Gastrocnemius medialis (tissue), 4 donors: Measurements from ENCODE around the gene SRBD1. TPM values are rescaled to one million over a fixed set of nuclear protein-coding genes. Genes with fewer than 3 reads are reported as not detected.

ENCODE experiments used
- ATAC-seq, 2 donors: fragments of 150-250 bp; one replicate each; pipeline ENCODE4 v1.9.1; 2016
- DNase-seq, 2 donors: peaks; one replicate each; pipeline ENCODE4 v3.0.0-alpha.2; 2019
- H3K27ac ChIP-seq, 4 donors: fragments of 200-600 bp; sonication (generic); 1 replicate in 1 of 4; 2 replicates in 3 of 4; pipeline ENCODE4 v1.5.1; 2016 to 2018; ENCODE audit warnings: mild to moderate bottlenecking in 2 of 4, moderate library complexity in 1 of 4
- H3K27me3 ChIP-seq, 3 donors: fragments of 200-600 bp; sonication (generic) in 2 of 3; 1 replicate in 1 of 3; 2 replicates in 2 of 3; pipeline versions ENCODE4 v1.5.1 to v1.6.0; 2016 to 2019; ENCODE audit warnings: mild to moderate bottlenecking in 1 of 3, moderate library complexity in 1 of 3
- H3K36me3 ChIP-seq, 2 donors: fragments of 200-600 bp; sonication (generic) in 1 of 2; one replicate each; pipeline ENCODE4 v1.5.1; 2017 to 2018
- H3K4me1 ChIP-seq, 2 donors: fragments of 200-600 bp; sonication (generic) in 1 of 2; one replicate each; pipeline ENCODE4 v1.5.1; 2016 to 2017; ENCODE audit warnings: mild to moderate bottlenecking in 2 of 2
- H3K4me3 ChIP-seq, 4 donors: fragments of 200-600 bp; sonication (generic) in 3 of 4; 1 replicate in 1 of 4; 2 replicates in 3 of 4; pipeline ENCODE4 v1.5.1; 2016 to 2019; ENCODE audit warnings: mild to moderate bottlenecking in 2 of 4
- H3K9me3 ChIP-seq, 3 donors: fragments of 200-600 bp; sonication (generic) in 2 of 3; 1 replicate in 1 of 3; 2 replicates in 2 of 3; pipeline ENCODE4 v1.5.1; 2016 to 2019
- POLR2A ChIP-seq, 2 donors: fragments of 450-650 bp; IDR thresholded peaks; one replicate each; pipeline ENCODE4 v1.6.1; 2017; ENCODE audit warnings: antibody characterized with exemption in 2 of 2, mild to moderate bottlenecking in 2 of 2, moderate library complexity in 2 of 2
- in situ Hi-C, 4 donors: fragments of 200-750 bp; cut with MboI; loops; one replicate each; pipeline versions ENCODE4 v1.15.0 to v1.8.0; 2017; ENCODE audit warnings: low sequenced_read_pairs in 4 of 4
- intact Hi-C: fragments of 100-400 bp; cut with DNase I; formaldehyde crosslinking; loops from one replicate; pipeline ENCODE4 v1.15.1; 2023; ENCODE audit warnings: low total_unique reads
- total RNA-seq, 4 donors: library from RNA; depleted of rRNA; stranded (reverse); fragments of >200 nt; gene quantifications; one replicate each; pipeline versions ENCODE4 v1.1.0 to v1.2.3, GENCODE V29; 2016
- TF ChIP-seq, protein P1 (sequence below), 5 experiments: fragments of 450-650 bp in 3 of 5; fragments of 200-600 bp in 2 of 5; sonication (generic) in 2 of 5; IDR thresholded peaks in 4 of 5; conservative IDR thresholded peaks in 1 of 5; 1 replicate in 4 of 5; 2 replicates in 1 of 5; pipeline ENCODE4 v1.5.1; 2016 to 2019; ENCODE audit warnings: antibody characterized with exemption in 5 of 5, mild to moderate bottlenecking in 3 of 5, moderate library complexity in 3 of 5

SRBD1 gene
- total RNA-seq, 4 donors from 2014 or later = 3.0 to 10.1 (median 4.5) TPM

DNA sequence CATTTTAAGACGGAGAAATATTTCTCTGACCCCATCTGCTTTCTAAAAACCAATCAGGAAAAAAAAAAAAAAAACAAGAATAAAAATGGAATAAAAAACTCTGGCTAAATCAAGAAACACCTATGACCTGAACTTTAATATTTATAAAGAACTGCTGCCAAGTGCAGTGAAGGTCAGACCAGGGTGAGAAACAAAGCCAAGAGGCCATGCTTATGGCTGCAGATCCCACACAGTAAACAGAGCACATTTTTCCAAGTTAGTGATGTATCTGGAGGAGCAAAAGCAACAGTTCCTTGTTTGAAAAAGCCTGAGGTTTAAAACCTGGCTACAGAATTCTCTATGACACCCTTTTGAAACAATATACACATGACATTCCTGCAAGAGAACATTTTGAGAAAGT is 242.3 kb downstream of the SRBD1 start:
- Histone ChIP-seq H3K4me3 (no peak overlapping the region), H3K9me3 (no peaks in the 10 kb centered on the region), H3K4me1 (no peaks in the 10 kb centered on the region), H3K27ac (no peak overlapping the region), H3K27me3 (no peaks in the 10 kb centered on the region), H3K36me3 (no peaks in the 10 kb centered on the region)
- no peak for DNase-seq
- TF ChIP-seq POLR2A (IDR thresholded peaks at IDR 0.05) = no peak
- TF ChIP-seq, protein P1, sequence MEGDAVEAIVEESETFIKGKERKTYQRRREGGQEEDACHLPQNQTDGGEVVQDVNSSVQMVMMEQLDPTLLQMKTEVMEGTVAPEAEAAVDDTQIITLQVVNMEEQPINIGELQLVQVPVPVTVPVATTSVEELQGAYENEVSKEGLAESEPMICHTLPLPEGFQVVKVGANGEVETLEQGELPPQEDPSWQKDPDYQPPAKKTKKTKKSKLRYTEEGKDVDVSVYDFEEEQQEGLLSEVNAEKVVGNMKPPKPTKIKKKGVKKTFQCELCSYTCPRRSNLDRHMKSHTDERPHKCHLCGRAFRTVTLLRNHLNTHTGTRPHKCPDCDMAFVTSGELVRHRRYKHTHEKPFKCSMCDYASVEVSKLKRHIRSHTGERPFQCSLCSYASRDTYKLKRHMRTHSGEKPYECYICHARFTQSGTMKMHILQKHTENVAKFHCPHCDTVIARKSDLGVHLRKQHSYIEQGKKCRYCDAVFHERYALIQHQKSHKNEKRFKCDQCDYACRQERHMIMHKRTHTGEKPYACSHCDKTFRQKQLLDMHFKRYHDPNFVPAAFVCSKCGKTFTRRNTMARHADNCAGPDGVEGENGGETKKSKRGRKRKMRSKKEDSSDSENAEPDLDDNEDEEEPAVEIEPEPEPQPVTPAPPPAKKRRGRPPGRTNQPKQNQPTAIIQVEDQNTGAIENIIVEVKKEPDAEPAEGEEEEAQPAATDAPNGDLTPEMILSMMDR (IDR thresholded peaks at IDR 0.05 in 4 of 5, conservative IDR thresholded peaks at IDR 0.05 in 1 of 5) = no peak
- ATAC-seq = no peak
- intact Hi-C loops (no loop called here), in situ Hi-C loops (no loop called here)

DNA sequence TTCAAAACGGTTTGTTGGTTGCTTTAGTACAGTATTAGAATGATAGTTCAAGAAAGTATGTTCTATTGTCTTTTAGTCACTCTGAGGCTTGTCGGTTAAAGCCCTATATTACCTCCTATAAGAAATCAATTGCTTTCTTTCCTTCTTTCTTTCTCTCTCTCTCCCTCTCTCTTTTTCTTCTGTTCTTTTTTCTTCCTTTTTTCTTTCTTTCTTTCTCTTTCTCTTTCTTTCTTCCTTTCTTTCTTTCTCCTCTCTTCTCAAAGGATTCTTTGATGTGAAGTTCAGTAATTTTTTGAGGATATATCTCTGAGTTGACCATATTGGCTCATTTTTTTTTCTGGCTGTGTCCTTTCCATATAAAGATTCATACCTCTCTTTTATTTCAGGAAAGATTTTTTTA is 249.4 kb downstream of the SRBD1 start:
- intact Hi-C loops (no loop called here), in situ Hi-C loops (no loop called here)
- TF ChIP-seq, protein P1 (IDR thresholded peaks at IDR 0.05 in 4 of 5, conservative IDR thresholded peaks at IDR 0.05 in 1 of 5) = no peak
- TF ChIP-seq POLR2A (IDR thresholded peaks at IDR 0.05) = no peak
- Histone ChIP-seq H3K27me3 (no peaks in the 10 kb centered on the region), H3K27ac (no peak overlapping the region), H3K36me3 (no peaks in the 10 kb centered on the region), H3K4me3 (no peak overlapping the region), H3K9me3 (no peaks in the 10 kb centered on the region), H3K4me1 (no peaks in the 10 kb centered on the region)
- DNase-seq (no peak), ATAC-seq (no peak)

DNA sequence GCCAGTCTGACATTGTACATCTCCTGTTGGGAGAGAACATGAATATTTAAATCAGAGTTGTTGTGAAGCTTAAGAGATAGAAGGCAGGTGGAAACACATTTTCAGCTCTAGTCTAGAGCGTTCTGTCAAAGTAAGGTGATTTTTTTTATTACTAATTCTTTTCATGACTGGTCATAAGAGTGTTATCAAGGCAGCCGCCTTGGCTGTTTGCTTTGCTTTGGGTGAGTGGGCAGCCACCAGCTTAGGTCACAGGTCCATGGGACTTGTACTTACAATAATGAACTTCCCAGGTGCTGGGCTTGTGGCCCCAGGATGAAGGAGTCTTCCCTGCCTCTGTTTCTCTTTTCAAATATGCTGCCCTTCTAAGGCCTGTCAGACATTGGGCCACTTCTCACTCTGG is 256.3 kb downstream of the SRBD1 start:
- no peak for ATAC-seq
- Histone ChIP-seq H3K4me1 (no peaks in the 10 kb centered on the region), H3K9me3 (no peaks in the 10 kb centered on the region), H3K27me3 (no peaks in the 10 kb centered on the region), H3K36me3 (no peaks in the 10 kb centered on the region), H3K4me3 (no peak overlapping the region), H3K27ac (no peak overlapping the region)
- in situ Hi-C loops = no loop called here
- TF ChIP-seq POLR2A (IDR thresholded peaks at IDR 0.05) = no peak
- TF ChIP-seq, protein P1 (IDR thresholded peaks at IDR 0.05 in 4 of 5, conservative IDR thresholded peaks at IDR 0.05 in 1 of 5) = no peak
- intact Hi-C loops = no loop called here
- DNase-seq = no peak

DNA sequence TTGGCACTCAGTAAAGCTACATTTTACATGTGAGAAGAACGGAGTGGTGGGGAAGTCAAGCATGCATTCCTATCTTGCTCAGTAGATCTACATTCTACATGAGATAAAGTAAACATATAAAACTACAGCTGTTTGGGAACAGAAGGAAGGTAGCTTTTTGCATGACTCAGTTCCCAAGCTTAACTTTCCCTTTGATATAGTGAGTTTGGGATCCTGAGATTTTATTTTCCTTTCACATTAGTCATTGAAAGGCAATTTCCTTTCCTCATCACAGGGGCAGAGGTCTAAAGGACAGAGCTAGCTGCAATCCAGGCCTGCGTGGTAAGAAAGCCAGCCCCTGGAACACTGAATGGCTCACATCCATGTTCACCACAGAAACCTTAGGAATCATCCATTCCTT is 257.2 kb downstream of the SRBD1 start:
- no peaks in the 10 kb centered on the region for H3K27me3 ChIP-seq
- no peak for TF ChIP-seq POLR2A (IDR thresholded peaks at IDR 0.05)
- TF ChIP-seq, protein P1 (IDR thresholded peaks at IDR 0.05 in 4 of 5, conservative IDR thresholded peaks at IDR 0.05 in 1 of 5) = no peak
- in situ Hi-C loops = no loop called here
- intact Hi-C loops = no loop called here
- H3K27ac ChIP-seq = no peak overlapping the region
- ATAC-seq = no peak
- H3K4me1 ChIP-seq = no peaks in the 10 kb centered on the region
- H3K36me3 ChIP-seq = no peaks in the 10 kb centered on the region
- H3K9me3 ChIP-seq = no peaks in the 10 kb centered on the region
- DNase-seq = no peak
- no peak overlapping the region for H3K4me3 ChIP-seq

DNA sequence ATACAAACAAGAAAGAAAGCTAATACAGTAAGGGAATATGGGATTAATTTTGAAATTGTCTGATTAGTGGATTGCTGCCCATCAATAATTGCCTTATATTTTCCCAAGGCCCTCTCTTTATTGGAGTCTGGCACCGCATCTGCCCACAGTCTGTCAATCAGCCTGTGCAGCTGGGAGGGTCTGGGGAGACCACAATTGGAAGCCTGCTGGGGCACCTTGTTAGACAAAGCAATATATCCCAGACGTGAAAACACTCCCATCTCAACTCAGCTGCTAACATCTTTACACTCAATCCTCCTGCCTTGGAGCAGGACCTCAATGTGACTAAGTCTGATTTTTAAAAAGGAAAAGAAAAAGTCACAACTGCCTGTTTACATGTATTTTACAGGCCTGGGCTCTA is 258.6 kb downstream of the SRBD1 start:
- no peak for ATAC-seq
- TF ChIP-seq POLR2A (IDR thresholded peaks at IDR 0.05) = no peak
- TF ChIP-seq, protein P1 (IDR thresholded peaks at IDR 0.05 in 4 of 5, conservative IDR thresholded peaks at IDR 0.05 in 1 of 5) = no peak
- in situ Hi-C loops (no loop called here), intact Hi-C loops (no loop called here)
- H3K4me3 ChIP-seq = no peak overlapping the region
- H3K9me3 ChIP-seq = no peaks in the 10 kb centered on the region
- no peak for DNase-seq
- no peaks in the 10 kb centered on the region for H3K4me1 ChIP-seq
- no peak overlapping the region for H3K27ac ChIP-seq
- no peaks in the 10 kb centered on the region for H3K27me3 ChIP-seq
- no peaks in the 10 kb centered on the region for H3K36me3 ChIP-seq
